Measurements from ENCODE around the gene CLIC1.

The CLIC1 gene

GRCh38 chr6:31768363-31769257, 32.3 kb upstream of the CLIC1 start:
- DNase-seq: no peak

DNA sequence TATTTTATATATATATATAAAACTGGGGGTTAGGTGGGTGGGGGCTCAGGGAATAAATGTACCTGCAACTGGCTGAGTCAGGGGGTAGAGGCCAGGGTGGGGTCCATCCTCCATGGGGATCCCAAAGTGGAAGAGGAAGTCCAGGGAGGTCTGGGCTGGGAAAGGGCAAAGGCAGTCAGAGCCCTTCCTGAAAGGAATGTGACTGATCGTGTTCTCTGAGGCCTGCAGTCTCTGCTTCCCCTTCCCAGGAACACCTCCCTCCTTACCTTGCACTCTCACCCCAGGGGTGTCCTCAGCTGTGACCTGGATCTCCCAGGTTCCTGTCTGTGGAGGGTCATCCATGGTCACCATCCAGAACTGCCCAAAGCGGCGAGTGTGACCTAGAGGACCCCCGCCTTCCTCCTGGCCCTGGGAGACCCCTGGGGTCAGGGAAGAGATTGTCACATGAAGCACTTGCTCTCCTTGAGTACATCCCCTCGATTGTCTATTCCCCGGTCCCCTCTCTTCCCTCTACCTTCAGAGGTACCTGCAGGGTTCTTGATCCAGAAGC, 30.8 kb upstream of the CLIC1 start:
- DNase-seq: no peak

DNA sequence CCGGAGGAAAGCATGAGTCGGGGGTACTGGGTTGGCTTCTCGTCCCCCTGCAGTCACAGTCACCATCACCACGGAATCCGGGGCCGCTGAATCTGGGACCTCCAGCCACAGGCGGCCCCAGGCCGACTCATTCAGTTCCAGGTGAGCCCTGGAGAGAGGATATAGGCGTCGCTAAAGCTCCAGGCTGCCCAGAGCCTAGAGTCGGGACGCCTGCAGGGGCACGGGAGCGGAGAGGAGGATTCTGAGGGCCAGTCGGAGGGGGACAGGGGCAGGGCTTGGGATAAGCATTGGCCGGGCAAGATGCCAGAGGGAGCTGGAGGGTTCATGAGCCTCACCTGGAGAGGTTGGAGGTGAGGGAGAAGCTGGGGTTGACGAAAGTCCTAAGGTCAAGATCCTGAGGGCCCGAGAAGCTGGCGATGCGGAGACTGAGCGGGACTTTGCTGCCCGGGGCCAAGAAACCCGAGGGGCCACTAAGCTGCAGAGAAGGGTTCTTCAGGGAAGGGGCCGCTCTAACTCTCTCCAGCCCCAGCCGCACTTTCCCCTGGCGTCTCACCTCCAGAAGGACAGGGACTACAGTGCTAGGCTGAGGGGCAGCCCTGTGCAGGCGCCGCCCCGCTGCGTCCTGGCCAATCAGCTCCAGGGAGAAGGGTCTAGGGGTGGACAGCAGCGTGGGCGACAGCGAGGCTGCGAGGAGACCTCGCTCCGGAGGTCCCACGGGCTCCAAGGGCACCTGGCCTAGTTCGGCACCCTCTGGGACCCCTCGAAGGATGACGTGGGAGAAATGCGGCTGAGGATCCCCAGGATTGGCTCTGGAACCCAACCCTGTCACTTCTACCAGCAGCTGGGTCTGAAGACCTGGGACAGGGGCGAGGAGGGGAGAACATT, 29.8 kb upstream of the CLIC1 start:
- DNase-seq: no peak

GRCh38 chr6:31765559-31765909, 29.2 kb upstream of the CLIC1 start:
- no peak for DNase-seq

DNA sequence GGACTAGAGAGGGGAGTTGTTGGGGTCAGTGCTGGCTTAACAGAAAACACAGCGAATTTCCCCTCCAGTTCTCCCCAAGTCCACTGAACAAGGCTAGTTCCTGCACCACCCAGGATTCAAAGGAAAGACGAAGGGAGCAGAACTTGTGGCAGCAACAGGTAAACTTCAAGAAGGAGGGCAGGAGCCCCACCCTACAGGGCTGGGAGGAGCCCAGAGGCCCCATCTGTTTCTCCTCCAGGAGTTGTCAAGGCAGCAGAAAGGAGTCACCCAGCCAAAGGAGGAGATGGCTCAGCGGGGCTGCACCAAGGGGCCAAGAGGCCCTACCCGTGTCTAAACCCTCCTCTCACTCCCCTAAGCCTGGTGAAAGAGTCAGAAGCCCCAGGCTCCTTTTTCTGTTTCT, 27.9 kb upstream of the CLIC1 start:
- no peak for DNase-seq

DNA sequence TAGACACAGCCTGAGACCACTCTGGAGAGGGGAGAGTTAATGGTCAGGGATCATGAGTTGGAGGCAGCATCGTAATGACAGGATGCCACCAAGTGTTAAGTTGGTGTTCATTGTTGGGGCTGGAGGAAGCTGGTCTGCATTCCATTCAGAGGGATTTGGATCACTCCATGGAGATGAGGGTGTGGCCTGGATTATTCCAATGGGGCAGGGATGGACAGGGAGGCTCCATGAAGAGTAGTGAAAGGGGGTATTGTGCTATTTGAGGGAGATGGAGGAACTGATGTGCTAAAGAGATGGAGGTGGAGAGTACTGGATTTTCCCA, 27.2 kb upstream of the CLIC1 start:
- no peak for DNase-seq

- DNase-seq: no peak
Observed at GRCh38 chr6:31762878-31763618, 26.7 kb upstream of the CLIC1 start.

GRCh38 chr6:31762356-31762755, 26.0 kb upstream of the CLIC1 start, which contains the start of gene SAPCD1:
Gene SAPCD1 (plus strand): TSS chr6:31762656. CDS start chr6:31763055, 399 bp downstream.
- DNase-seq: no peak

- no peak for DNase-seq
Observed at GRCh38 chr6:31761343-31761742, 25.0 kb upstream of the CLIC1 start.

- peak; percentile 13 for DNase-seq
Observed at GRCh38 chr6:31760790-31761189, 24.5 kb upstream of the CLIC1 start.

GRCh38 chr6:31758281-31758680, 22.0 kb upstream of the CLIC1 start:
- DNase-seq: no peak

- DNase-seq: no peak
Observed at GRCh38 chr6:31752739-31753319, 16.5 kb upstream of the CLIC1 start.

- no peak for DNase-seq
Observed at GRCh38 chr6:31750411-31751022, 14.2 kb upstream of the CLIC1 start.

DNA sequence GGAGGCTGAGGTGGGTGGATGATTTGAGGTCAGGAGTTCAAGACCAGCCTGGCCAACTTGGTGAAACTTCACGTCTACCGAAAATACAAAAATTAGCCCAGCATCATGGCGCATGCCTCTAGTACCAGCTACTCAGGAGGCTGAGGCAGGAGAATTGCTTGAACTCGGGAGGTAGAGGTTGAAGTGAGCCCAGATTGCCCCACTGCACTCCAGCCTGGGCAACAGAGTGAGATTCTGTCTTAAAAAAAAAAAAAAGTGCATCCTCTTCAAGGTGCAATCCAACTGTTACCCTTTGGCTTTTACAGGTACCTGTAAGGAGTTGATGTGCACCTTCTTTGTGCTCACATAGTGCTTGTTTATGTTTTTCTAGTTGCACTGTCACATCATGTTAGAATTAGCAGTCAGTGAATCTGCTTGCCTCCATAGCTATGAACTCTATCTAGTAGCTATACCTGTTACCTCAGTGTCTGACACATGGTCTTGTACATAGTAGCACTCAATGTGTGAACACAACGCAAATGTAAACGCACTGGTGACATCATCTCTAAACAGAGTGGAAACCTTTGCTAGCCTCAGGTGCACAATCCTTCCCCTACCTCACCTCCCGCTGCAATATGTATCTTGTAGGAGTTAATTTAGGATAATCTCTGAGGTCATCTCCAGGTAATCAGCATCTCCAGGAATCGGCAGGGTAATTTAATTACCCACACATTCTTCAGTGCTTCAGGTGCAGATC, 13.1 kb upstream of the CLIC1 start:
- DNase-seq: no peak

DNA sequence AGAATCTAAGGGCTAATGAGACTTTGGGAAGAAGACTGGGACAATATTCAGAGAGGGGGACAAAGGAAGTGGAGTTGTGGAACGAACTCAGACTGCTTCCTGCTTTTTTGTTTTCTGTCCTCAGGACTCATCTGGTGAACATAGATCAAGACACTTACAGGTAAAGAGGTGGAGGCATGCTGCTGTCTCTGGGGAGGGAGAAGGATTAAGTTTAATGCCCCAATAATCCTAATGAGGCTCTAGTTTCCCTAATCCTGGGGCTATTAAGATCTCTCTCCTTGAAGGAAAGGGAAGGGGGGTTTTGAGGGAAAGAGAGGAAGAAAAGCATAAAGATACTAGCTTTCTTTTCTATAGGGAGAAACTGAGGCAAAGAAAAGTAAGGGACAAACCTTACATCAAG, 8.1 kb upstream of the CLIC1 start:
- DNase-seq: no peak

GRCh38 chr6:31742894-31743293, 6.6 kb upstream of the CLIC1 start:
- DNase-seq: no peak

DNA sequence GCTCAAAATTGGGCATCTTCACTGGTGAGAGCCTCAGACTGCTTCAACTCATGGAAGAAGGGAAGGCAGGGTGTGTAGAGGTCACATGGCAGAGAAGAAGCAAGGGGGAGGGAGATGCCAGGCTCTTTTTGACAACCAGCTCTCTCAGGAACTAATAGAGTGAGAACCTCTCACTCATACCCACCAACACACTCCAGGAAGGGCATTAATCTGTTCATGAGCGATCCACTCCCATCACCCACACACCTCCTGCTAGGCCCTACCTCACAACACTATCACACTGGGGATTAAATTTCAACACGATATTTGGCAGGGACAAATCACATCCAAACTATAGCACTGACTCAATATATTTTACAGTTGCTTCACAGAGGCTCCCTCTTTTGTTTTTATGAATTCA, 5.5 kb upstream of the CLIC1 start:
- DNase-seq: no peak

DNA sequence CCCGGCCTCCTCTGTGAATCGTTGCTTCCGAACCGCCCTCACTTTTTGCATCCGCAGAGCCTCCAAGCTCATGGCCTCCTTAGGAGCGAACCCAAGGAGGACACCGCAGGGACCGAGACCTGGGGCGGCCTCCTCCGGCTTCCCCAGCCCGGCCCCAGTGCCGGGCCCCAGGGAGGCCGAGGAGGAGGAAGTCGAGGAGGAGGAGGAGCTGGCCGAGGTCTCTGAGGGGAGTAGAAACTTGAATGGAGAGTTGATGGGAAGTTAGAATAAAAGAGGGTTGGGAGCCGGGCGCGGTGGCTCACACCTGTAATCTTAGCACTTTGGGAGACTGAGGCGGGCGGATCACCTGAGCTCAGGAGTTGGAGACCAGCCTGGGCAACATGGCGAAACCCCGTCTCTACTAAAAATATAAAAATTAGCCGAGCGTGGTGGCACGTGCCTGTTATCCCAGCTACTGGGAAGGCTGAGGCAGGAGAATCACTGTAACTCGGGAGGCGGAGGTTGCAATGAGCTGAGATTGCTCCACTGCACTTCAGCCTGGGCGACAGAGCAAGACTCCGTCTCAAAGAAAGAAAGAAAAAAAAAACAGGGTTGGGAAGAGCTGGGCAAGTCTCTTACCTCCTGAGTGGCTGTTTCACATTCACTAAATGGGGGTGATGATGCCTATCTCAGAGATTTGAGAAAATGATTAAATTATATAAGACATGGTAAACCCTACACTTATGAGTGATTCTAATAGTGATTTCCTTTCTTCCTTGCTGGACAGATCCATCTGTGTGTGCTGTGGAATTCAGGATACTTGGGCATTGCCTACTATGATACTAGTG, 4.3 kb upstream of the CLIC1 start:
- no peak for DNase-seq

GRCh38 chr6:31739639-31740396, 3.5 kb upstream of the CLIC1 start, which contains the start of gene MSH5:
Gene MSH5 (plus strand): TSS chr6:31740005. CDS start chr6:31740467, 462 bp downstream.
- DNase-seq: peak; percentile 96
